DOHH2 (cell line): ENCODE measurements around the gene SLC3A2.
"Not testable (repeated sequence)": the region's sequence is repeated elsewhere in the genome, so short reads cannot be mapped to it uniquely, and the experiment has no call there.

Experiments used
- H3F3A ChIP-seq: fragments of 200-600 bp; sonication (generic), shearing (Covaris generic); 2 replicates; pipeline ENCODE4 v1.6.0; 2016; ENCODE audit warnings: antibody characterized with exemption, mild to moderate bottlenecking; ENCODE audit not compliant: control insufficient read depth, insufficient read depth
- H3K27ac ChIP-seq: fragments of 200-600 bp; sonication (generic); 2 replicates; pipeline ENCODE4 v1.5.1; 2014; ENCODE audit warnings: low read depth, mild to moderate bottlenecking, low read length, moderate library complexity
- H3K27me3 ChIP-seq: fragments of 200-600 bp; sonication (generic); 2 replicates; pipeline ENCODE4 v1.6.1; 2014; ENCODE audit warnings: mild to moderate bottlenecking, low read length, mixed read lengths; ENCODE audit not compliant: control insufficient read depth
- H3K36me3 ChIP-seq: fragments of 200-600 bp; sonication (generic); 2 replicates; pipeline ENCODE4 v1.6.1; 2014; ENCODE audit warnings: mild to moderate bottlenecking, low read length, moderate library complexity, mixed read lengths; ENCODE audit not compliant: control insufficient read depth
- H3K4me1 ChIP-seq: fragments of 200-600 bp; sonication (generic); 2 replicates; pipeline ENCODE4 v1.6.1; 2014; ENCODE audit warnings: mild to moderate bottlenecking, low read length, mixed read lengths; ENCODE audit not compliant: control insufficient read depth
- H3K4me2 ChIP-seq: fragments of 200-600 bp; sonication (generic); 2 replicates; pipeline ENCODE4 v1.6.0; 2014; ENCODE audit warnings: mild to moderate bottlenecking, low read length, moderate library complexity
- H3K4me3 ChIP-seq: fragments of 200-600 bp; sonication (generic); 2 replicates; pipeline ENCODE4 v1.5.1; 2014; ENCODE audit warnings: mild to moderate bottlenecking, low read length, mixed read lengths
- H3K79me2 ChIP-seq: fragments of 200-600 bp; sonication (generic); 2 replicates; pipeline ENCODE4 v1.6.1; 2014; ENCODE audit warnings: mild to moderate bottlenecking, low read length, mixed read lengths; ENCODE audit not compliant: control insufficient read depth
- H3K9me2 ChIP-seq: fragments of 200-600 bp; sonication (generic); replicated peaks from 2 replicates; pipeline ENCODE4 v1.6.1; 2014; ENCODE audit warnings: mild to moderate bottlenecking, low read length, mixed read lengths; ENCODE audit not compliant: control insufficient read depth
- H3K9me3 ChIP-seq: fragments of 200-600 bp; sonication (generic); 2 replicates; pipeline ENCODE4 v1.6.1; 2014; ENCODE audit warnings: antibody characterized with exemption, low read length, mixed read lengths; ENCODE audit not compliant: control insufficient read depth, insufficient read depth
- H4K20me1 ChIP-seq: fragments of 200-600 bp; sonication (generic); 2 replicates; pipeline ENCODE4 v1.6.0; 2014; ENCODE audit warnings: low read depth, mild to moderate bottlenecking, antibody characterized with exemption, low read length, moderate library complexity; ENCODE audit not compliant: control insufficient read depth, insufficient read depth
- EZH2phosphoT487 ChIP-seq: fragments of 200-600 bp; sonication (generic); IDR thresholded peaks from 2 replicates; pipeline ENCODE4 v1.6.1; 2017; ENCODE audit warnings: borderline replicate concordance, mild to moderate bottlenecking, antibody characterized with exemption, low read length, moderate library complexity, mixed read lengths
- TF ChIP-seq, protein P1 (sequence below): fragments of 200-600 bp; sonication (generic); IDR thresholded peaks from one replicate; pipeline ENCODE4 v1.5.1; 2014; ENCODE audit warnings: antibody characterized with exemption, mild to moderate bottlenecking, low read depth, low read length; ENCODE audit not compliant: poor library complexity, severe bottlenecking

SLC3A2 gene

DNA sequence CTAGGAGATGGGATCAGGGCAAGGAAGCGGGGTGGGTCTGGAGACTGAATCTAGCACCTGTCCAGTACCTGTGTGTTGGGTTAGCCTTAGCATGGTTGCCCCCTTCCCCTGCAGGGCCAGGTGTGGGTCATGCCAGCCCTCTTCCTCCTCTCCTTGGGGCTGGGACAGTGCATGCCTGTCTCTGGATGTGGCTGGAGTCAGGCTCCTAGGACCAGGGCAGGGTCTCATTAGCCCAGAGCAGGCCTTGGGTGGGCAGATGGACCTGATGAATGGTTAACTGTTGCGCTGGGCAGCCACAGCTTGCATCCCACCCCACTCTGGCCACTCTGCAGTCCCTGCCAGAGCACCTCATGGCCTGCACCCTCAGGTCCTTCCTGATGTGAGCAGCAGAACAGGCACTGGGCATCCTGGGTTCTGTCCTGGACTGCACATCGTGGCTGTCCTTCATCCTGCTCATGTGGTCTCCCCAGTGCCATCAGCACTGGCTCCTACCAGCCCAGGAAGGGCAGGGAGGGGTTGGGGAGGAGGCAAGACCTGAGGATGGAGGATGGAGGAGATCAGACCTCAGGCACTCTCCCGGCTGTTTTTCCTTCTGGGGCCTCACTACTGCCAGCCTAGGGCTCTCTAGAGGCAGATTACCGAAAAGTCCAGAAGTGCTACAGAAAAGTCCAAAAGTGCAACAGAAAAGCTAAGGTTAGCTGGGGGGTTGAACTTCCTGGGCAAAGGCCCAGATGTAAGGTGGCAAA, 53.2 kb downstream of the SLC3A2 start:
- Histone ChIP-seq H3K27me3 (peaks cover 4% of the 10 kb centered on the region; the same call in 1 of the 2 replicates), H3K4me3 (no peak overlapping the region), H3K9me3 (no peaks in the 10 kb centered on the region), H3K4me1 (no peaks in the 10 kb centered on the region), H4K20me1 (no peaks in the 10 kb centered on the region), H3K36me3 (no peaks in the 10 kb centered on the region), H3K27ac (no peak overlapping the region), H3K79me2 (no peaks in the 10 kb centered on the region), H3K4me2 (no peak overlapping the region), H3F3A (no peaks in the 10 kb centered on the region), H3K9me2 (no peaks in the 10 kb centered on the region)
- no peak for TF ChIP-seq EZH2phosphoT487
- TF ChIP-seq, protein P1, sequence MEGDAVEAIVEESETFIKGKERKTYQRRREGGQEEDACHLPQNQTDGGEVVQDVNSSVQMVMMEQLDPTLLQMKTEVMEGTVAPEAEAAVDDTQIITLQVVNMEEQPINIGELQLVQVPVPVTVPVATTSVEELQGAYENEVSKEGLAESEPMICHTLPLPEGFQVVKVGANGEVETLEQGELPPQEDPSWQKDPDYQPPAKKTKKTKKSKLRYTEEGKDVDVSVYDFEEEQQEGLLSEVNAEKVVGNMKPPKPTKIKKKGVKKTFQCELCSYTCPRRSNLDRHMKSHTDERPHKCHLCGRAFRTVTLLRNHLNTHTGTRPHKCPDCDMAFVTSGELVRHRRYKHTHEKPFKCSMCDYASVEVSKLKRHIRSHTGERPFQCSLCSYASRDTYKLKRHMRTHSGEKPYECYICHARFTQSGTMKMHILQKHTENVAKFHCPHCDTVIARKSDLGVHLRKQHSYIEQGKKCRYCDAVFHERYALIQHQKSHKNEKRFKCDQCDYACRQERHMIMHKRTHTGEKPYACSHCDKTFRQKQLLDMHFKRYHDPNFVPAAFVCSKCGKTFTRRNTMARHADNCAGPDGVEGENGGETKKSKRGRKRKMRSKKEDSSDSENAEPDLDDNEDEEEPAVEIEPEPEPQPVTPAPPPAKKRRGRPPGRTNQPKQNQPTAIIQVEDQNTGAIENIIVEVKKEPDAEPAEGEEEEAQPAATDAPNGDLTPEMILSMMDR, result no peak

DNA sequence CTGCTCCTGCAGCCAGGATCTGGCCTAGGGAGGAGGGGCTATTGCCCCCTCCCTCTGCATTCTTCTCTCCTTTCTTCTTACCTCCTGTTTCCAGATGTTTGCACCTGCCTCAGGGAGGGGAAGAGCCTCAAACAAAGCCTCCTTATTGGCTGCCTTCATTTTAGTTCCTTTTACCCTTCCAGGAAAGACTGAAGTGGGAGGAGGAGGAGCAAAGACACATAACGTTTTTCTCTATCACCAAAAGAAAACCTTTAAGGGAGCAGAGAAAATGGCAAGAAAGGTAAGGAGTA, 53.7 kb downstream of the SLC3A2 start:
- no peaks in the 10 kb centered on the region for H3K9me3 ChIP-seq
- H3K27ac ChIP-seq, result no peak overlapping the region
- H3K9me2 ChIP-seq, result no peaks in the 10 kb centered on the region
- no peaks in the 10 kb centered on the region for H3K36me3 ChIP-seq
- H3F3A ChIP-seq, result no peaks in the 10 kb centered on the region
- no peaks in the 10 kb centered on the region for H3K79me2 ChIP-seq
- no peak overlapping the region for H3K4me2 ChIP-seq
- H3K4me3 ChIP-seq, result no peak overlapping the region
- H3K27me3 ChIP-seq, result peaks cover 4% of the 10 kb centered on the region; the same call in 1 of the 2 replicates
- TF ChIP-seq, protein P1, result no peak
- no peak for TF ChIP-seq EZH2phosphoT487
- H3K4me1 ChIP-seq, result no peaks in the 10 kb centered on the region
- no peaks in the 10 kb centered on the region for H4K20me1 ChIP-seq

DNA sequence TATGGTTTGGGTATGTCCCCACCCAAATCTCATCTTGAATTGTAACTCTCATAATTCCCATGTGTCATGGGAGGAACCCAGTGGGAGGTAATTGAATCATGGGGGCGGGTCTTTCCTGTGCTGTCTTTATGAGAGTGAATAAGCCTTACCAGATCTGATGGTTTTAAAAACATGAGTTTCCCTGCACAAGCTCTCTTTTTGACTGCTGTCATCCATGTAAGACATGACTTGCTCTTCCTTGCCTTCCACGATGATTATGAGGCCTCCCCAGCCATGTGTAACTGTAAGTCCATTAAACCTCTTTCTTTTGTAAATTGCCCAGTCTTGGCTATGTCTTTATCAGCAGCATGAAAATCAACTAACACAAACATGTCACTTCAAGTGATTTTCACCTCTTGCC, 56.8 kb downstream of the SLC3A2 start:
- not testable (repeated sequence) for H3K27ac ChIP-seq, H3F3A ChIP-seq, H3K9me3 ChIP-seq, H3K4me2 ChIP-seq, H3K4me3 ChIP-seq, H4K20me1 ChIP-seq, H3K4me1 ChIP-seq, H3K36me3 ChIP-seq, H3K9me2 ChIP-seq, H3K27me3 ChIP-seq, H3K79me2 ChIP-seq
